NK-92 (cell line): ENCODE results near the gene DNASE1L2.
"Not testable (repeated sequence)": the region's sequence is repeated elsewhere in the genome, so short reads cannot be mapped to it uniquely, and the experiment has no call there.

Experiments
- DNase-seq: peaks from one replicate; lab custom pipeline; 2025; ENCODE audit not compliant: unreplicated experiment; lab: John Stamatoyannopoulos, UW

DNASE1L2 gene

GRCh38 chr16:2267505-2267912 lies 31.3 kb downstream of the DNASE1L2 start:
- not testable (repeated sequence) for DNase-seq

- DNase-seq, result peak; percentile 72
Observed at GRCh38 chr16:2267913-2268666, 31.8 kb downstream of the DNASE1L2 start, which contains the start of gene RNPS1. TSS of gene RNPS1 (minus strand) at chr16:2268126. CDS start at chr16:2264643, 3,483 bp downstream.

- no peak for DNase-seq
Observed at GRCh38 chr16:2270070-2270462, 33.8 kb downstream of the DNASE1L2 start.

- no peak for DNase-seq
Observed at GRCh38 chr16:2270588-2271470, 34.6 kb downstream of the DNASE1L2 start.

- DNase-seq, result no peak
Observed at GRCh38 chr16:2271848-2272461, 35.7 kb downstream of the DNASE1L2 start.

- no peak for DNase-seq
Observed at GRCh38 chr16:2273484-2273883, 37.2 kb downstream of the DNASE1L2 start.

GRCh38 chr16:2273931-2274330 lies 37.7 kb downstream of the DNASE1L2 start:
- no peak for DNase-seq

GRCh38 chr16:2275476-2276367 lies 39.5 kb downstream of the DNASE1L2 start:
- DNase-seq, result no peak

GRCh38 chr16:2276368-2277195 lies 40.3 kb downstream of the DNASE1L2 start:
- DNase-seq, result no peak

GRCh38 chr16:2277466-2278271 lies 41.4 kb downstream of the DNASE1L2 start:
- DNase-seq, result no peak

- no peak for DNase-seq
Observed at GRCh38 chr16:2278272-2278608, 42.0 kb downstream of the DNASE1L2 start.

GRCh38 chr16:2278956-2279800 lies 42.9 kb downstream of the DNASE1L2 start:
- DNase-seq, result no peak

- DNase-seq, result no peak
Observed at GRCh38 chr16:2280461-2280860, 44.2 kb downstream of the DNASE1L2 start.

- DNase-seq, result no peak
Observed at GRCh38 chr16:2280981-2281542, 44.8 kb downstream of the DNASE1L2 start.

GRCh38 chr16:2282262-2282661 lies 46.0 kb downstream of the DNASE1L2 start:
- DNase-seq, result no peak

GRCh38 chr16:2282866-2283555 lies 46.8 kb downstream of the DNASE1L2 start:
- DNase-seq, result no peak
